Transverse colon (tissue), 4 donors: ENCODE results near the gene BRCA2. TPM values are rescaled to one million over a fixed set of nuclear protein-coding genes. Genes with fewer than 3 reads are reported as not detected.
"Not testable (repeated sequence)": the region's sequence is repeated elsewhere in the genome, so short reads cannot be mapped to it uniquely, and the experiment has no call there.

Experiments used
- DNase-seq: peaks from one replicate; pipeline ENCODE4 v3.0.0-alpha.2; 2019
- H3K27ac ChIP-seq, 4 donors: fragments of 200-600 bp; sonication (generic); 2 replicates each; pipeline ENCODE4 v1.5.1; 2016 to 2018; ENCODE audit warnings: inconsistent platforms in 4 of 4
- H3K27me3 ChIP-seq: fragments of 200-600 bp; sonication (generic); 2 replicates; pipeline ENCODE4 v1.5.1; 2017; ENCODE audit warnings: inconsistent platforms
- H3K36me3 ChIP-seq, 4 donors: fragments of 200-600 bp; sonication (generic); 2 replicates each; pipeline ENCODE4 v1.5.1; 2017 to 2019; ENCODE audit warnings: inconsistent platforms in 4 of 4
- H3K4me1 ChIP-seq, 4 donors: fragments of 200-600 bp; sonication (generic); 2 replicates each; pipeline ENCODE4 v1.5.1; 2017 to 2020; ENCODE audit warnings: inconsistent platforms in 4 of 4
- H3K4me3 ChIP-seq, 4 donors: fragments of 200-600 bp; sonication (generic); 1 replicate in 1 of 4; 2 replicates in 3 of 4; pipeline versions ENCODE4 v1.5.1 to v1.6.1; 2017 to 2019; ENCODE audit warnings: inconsistent platforms in 4 of 4
- H3K9me3 ChIP-seq, 2 donors: fragments of 200-600 bp; sonication (generic); 2 replicates each; pipeline ENCODE4 v1.5.1; 2017 to 2019; ENCODE audit warnings: inconsistent platforms in 2 of 2
- EP300 ChIP-seq: sonication (generic); formaldehyde crosslinking; IDR thresholded peaks from one replicate; pipeline ENCODE4 v1.6.1; 2017; ENCODE audit warnings: antibody characterized with exemption, low read depth
- POLR2A ChIP-seq: fragments of 450-650 bp; IDR thresholded peaks from one replicate; pipeline ENCODE4 v1.6.1; 2016; ENCODE audit warnings: antibody characterized with exemption, mild to moderate bottlenecking, moderate library complexity
- POLR2AphosphoS5 ChIP-seq, 3 donors: sonication (generic); formaldehyde crosslinking; IDR thresholded peaks; one replicate each; pipeline ENCODE4 v1.6.1; 2016; ENCODE audit warnings: antibody characterized with exemption in 3 of 3
- WGBS, 2 donors: methylation state at CpG; one replicate each; pipeline ENCODE4 v1.1.5; 2018; ENCODE audit warnings: low coverage in 1 of 2; 5-methylcytosine and 5-hydroxymethylcytosine counted together
- in situ Hi-C, 4 donors: fragments of 200-750 bp; cut with MboI; loops; one replicate each; pipeline versions ENCODE4 v1.15.0 to v1.15.1; 2017; ENCODE audit warnings: low sequenced_read_pairs in 3 of 4, low pct_ligation_motif_present in 1 of 4, low pct_unique_long_range_greater_than_20kb in 1 of 4
- intact Hi-C: fragments of 100-400 bp; cut with DNase I; formaldehyde crosslinking; loops from one replicate; pipeline ENCODE4 v1.15.1; 2023; ENCODE audit warnings: low total_unique reads
- total RNA-seq, 4 donors: library from RNA; depleted of rRNA; stranded (reverse); fragments of >200 nt; gene quantifications; one replicate each; pipeline ENCODE4 v1.1.0, GENCODE V29; 2016
- TF ChIP-seq, protein P1 (sequence below), 5 experiments: fragments of 200-600 bp in 3 of 5; fragments of 450-650 bp in 2 of 5; sonication (generic) in 3 of 5; IDR thresholded peaks; 1 replicate in 2 of 5; 2 replicates in 3 of 5; pipeline ENCODE4 v1.5.1; 2016 to 2017; ENCODE audit warnings: antibody characterized with exemption in 5 of 5, inconsistent platforms in 3 of 5, mild to moderate bottlenecking in 2 of 5, moderate library complexity in 1 of 5

BRCA2 gene
- total RNA-seq, 4 donors from 2014 or later, result 1.6 to 4.8 (median 2.4) TPM; not detected in 1

DNA sequence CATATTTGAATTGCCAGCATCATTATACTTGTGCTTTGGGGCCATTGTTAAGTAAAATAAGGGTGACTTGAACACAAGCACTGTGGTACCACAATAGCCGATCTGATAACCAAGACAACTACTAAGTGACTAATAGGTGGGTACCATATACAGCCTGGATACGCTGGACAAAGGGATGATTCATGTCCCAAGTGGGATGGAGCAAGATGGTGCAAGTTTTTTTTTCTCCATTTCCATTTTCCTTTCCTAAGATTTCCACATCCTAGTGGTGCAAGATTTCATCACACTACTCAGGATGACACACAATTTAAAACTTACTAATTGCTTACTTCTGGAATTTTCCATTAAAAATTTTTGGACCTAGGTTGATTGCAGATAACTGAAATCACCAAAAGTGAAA lies 15.1 kb downstream of the BRCA2 start:
- Histone ChIP-seq H3K27ac (no peak overlapping the region), H3K4me3 (no peak overlapping the region), H3K36me3 (no peaks in the 10 kb centered on the region), H3K9me3 (no peaks in the 10 kb centered on the region), H3K4me1 (no peaks in the 10 kb centered on the region), H3K27me3 (no peaks in the 10 kb centered on the region)
- DNase-seq, result no peak
- no peak for TF ChIP-seq POLR2AphosphoS5 (IDR thresholded peaks at IDR 0.05)
- no peak for TF ChIP-seq EP300
- TF ChIP-seq, protein P1, sequence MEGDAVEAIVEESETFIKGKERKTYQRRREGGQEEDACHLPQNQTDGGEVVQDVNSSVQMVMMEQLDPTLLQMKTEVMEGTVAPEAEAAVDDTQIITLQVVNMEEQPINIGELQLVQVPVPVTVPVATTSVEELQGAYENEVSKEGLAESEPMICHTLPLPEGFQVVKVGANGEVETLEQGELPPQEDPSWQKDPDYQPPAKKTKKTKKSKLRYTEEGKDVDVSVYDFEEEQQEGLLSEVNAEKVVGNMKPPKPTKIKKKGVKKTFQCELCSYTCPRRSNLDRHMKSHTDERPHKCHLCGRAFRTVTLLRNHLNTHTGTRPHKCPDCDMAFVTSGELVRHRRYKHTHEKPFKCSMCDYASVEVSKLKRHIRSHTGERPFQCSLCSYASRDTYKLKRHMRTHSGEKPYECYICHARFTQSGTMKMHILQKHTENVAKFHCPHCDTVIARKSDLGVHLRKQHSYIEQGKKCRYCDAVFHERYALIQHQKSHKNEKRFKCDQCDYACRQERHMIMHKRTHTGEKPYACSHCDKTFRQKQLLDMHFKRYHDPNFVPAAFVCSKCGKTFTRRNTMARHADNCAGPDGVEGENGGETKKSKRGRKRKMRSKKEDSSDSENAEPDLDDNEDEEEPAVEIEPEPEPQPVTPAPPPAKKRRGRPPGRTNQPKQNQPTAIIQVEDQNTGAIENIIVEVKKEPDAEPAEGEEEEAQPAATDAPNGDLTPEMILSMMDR (IDR thresholded peaks at IDR 0.05), result no peak
- TF ChIP-seq POLR2A, result no peak
- intact Hi-C loops, result loop anchor here (5.0 kb wide), 1 partner anchor 668 kb away; no protein-coding TSS in a partner anchor
- in situ Hi-C loops, result no loop called here
- WGBS, 2 donors, result 87 to 91% methylated on average over 2 of the region's 2 CpGs

DNA sequence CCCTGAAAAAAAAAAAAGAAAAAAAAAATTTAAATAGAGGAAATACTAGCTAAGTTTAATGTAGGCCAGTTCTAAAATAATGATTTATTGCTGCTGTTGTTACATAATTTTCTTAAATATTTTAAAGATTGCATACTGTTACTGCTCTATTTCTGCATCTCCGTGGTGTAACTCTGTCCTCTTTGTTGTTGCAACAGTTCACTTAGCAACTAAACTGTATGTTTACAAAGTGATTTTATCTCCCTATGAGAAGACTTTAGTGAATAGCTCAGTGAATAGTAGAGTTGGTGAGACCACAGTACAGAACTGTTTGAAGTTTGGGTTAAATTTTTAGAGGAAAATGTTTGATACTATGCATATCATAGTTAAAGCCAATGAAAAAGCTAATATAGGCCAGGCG lies 19.4 kb downstream of the BRCA2 start:
- H3K4me1 ChIP-seq, result no peaks in the 10 kb centered on the region
- H3K4me3 ChIP-seq, result no peak overlapping the region
- no peak for DNase-seq
- TF ChIP-seq, protein P1 (IDR thresholded peaks at IDR 0.05), result no peak
- TF ChIP-seq POLR2A, result no peak
- intact Hi-C loops, result loop anchor here (5.0 kb wide), 1 partner anchor 672 kb away; no protein-coding TSS in a partner anchor
- 81 to 92% methylated on average over 2 of the region's 2 CpGs for WGBS, 2 donors
- no peaks in the 10 kb centered on the region for H3K27me3 ChIP-seq
- H3K9me3 ChIP-seq, result no peaks in the 10 kb centered on the region
- in situ Hi-C loops, result no loop called here
- H3K27ac ChIP-seq, result no peak overlapping the region
- no peaks in the 10 kb centered on the region for H3K36me3 ChIP-seq

DNA sequence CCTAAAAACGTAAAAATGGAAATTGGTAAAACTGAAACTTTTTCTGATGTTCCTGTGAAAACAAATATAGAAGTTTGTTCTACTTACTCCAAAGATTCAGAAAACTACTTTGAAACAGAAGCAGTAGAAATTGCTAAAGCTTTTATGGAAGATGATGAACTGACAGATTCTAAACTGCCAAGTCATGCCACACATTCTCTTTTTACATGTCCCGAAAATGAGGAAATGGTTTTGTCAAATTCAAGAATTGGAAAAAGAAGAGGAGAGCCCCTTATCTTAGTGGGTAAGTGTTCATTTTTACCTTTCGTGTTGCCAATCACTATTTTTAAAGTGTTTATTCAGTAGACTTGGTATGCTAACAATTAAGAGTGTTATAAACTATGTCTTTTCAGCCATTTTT lies 25.6 kb downstream of the BRCA2 start:
- Histone ChIP-seq H3K4me3 (no peak overlapping the region), H3K27ac (no peak overlapping the region), H3K9me3 (no peaks in the 10 kb centered on the region), H3K27me3 (no peaks in the 10 kb centered on the region), H3K4me1 (no peaks in the 10 kb centered on the region), H3K36me3 (no peaks in the 10 kb centered on the region)
- in situ Hi-C loops (no loop called here), intact Hi-C loops (no loop called here)
- no peak for DNase-seq
- TF ChIP-seq, protein P1 (IDR thresholded peaks at IDR 0.05), result no peak
- TF ChIP-seq POLR2AphosphoS5 (IDR thresholded peaks at IDR 0.05), result no peak
- no peak for TF ChIP-seq POLR2A
- TF ChIP-seq EP300, result no peak
- WGBS, 2 donors, result 91 to 92% methylated on average over 3 of the region's 3 CpGs

DNA sequence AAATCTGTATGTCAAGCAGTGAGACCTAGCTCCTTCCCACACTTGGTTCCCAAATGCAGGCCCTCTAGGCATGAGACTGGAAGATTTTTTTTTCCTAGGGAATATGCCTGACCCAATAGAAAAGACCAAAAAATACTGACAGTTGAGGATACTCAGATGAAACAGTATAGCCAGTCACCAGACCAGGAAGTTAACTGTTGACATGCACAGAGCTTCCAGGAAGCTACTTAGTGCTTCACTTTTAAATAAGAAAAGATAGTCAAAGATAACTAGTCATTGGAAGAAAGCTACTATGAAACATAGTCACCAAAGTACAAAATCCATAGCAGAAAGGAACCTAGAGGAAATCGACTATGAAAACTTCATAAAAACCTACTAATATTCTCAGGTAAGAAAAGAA lies 32.3 kb downstream of the BRCA2 start:
- no peak for DNase-seq
- Histone ChIP-seq H3K9me3 (no peaks in the 10 kb centered on the region), H3K27me3 (no peaks in the 10 kb centered on the region), H3K27ac (no peak overlapping the region), H3K4me1 (no peaks in the 10 kb centered on the region), H3K4me3 (no peak overlapping the region), H3K36me3 (no peaks in the 10 kb centered on the region)
- TF ChIP-seq, protein P1 (IDR thresholded peaks at IDR 0.05), result no peak
- no peak for TF ChIP-seq EP300
- TF ChIP-seq POLR2AphosphoS5 (IDR thresholded peaks at IDR 0.05), result no peak
- TF ChIP-seq POLR2A, result no peak
- in situ Hi-C loops (no loop called here), intact Hi-C loops (no loop called here)
- WGBS, 2 donors, result 45 to 97% methylated on average over 1 of the region's 1 CpG

DNA sequence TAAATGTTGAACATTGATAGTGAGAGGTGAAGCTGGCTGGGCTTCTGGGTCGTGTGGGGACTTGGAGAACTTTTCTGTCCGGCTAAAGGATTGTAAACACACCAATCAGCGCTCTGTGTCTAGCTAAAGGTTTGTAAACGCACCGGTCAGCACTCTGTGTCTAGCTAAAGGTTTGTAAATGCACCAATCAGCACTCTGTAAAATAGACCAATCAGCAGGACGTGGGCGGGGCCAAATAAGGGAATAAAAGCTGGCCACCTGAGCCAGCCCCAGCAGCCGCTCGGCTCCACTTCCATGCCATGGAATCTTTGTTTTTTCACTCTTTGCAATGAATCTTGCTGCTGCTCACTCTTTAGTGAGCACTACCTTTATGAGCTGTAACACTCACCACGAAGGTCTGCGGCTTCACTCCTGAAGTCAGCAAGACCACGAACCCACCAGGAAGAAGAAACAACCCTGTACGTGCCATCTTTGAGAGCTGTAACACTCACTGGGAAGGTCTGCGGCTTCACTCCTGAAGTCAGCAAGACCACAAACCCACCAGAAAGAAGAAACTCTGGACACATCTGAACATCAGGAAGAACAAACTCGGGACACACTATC lies 35.6 kb downstream of the BRCA2 start:
- H3K4me3 ChIP-seq, H3K27me3 ChIP-seq, DNase-seq, H3K36me3 ChIP-seq, H3K9me3 ChIP-seq, H3K4me1 ChIP-seq, intact Hi-C loops, H3K27ac ChIP-seq, in situ Hi-C loops: not testable (repeated sequence)
- 92 to 96% methylated on average over 7 to 15 of the region's 15 CpGs for WGBS, 2 donors
